ENCODE data around the gene TEKTIP1.
"Not testable (repeated sequence)": the region's sequence is repeated elsewhere in the genome, so short reads cannot be mapped to it uniquely, and the experiment has no call there.

The TEKTIP1 gene

DNA sequence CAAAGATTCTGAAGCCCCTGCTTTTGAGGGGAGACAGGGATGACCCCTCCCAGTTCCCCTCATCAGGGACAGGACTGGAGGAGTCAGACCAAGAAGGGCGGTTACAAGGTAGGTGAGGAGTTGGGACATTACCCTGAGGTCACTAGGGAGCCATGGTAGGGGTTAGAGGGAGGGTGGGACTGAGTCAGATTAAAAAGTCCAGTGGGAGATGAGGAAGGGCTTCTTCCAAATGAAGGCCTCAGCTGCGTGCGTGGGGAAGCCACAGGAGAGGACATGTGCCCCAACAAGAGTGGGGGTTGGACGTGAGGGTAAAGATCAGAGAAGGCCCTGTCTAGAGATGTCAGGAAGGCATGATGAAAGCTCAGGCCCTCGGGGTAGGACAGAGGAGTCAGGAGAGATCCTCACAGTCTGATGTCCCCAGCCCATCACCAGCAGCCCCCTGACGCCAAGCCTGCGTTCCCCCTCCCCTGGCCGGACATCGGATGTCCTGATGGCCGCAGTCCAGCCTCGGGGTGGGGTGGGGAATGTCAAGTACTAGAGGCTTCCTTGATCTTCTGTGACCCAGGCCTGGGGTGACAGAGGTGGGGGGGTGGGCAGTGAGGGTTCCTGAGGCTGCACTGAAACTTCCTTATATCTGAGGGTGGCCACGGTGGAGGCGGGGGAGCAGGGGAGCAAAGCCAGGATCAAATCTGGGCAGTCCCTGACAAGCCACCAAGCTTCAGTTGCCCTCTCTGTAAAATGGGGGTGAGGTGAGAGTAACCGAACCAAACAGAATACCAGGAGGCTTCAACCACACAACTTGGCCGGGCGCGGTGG is 24.9 kb downstream of the TEKTIP1 start:
- DNase-seq = no peak

DNA sequence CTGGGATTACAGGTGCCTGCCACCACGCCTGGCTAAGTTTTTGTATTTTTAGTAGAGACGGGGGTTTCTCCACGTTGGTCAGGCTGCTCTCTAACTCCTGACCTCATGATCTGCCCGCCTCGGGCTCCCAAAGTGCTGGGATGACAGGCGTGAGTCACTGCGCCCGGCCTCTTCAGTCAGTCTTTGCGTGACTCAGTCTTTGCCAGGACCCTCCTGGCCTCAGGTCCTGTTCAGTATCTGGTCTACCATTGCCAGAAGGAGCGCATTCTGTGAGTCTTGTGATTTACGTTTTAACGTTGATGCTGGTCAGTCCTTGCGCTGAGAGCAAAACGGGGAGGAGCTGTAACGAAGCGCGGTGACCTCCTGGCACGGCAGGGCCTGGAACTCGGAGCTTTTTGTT is 26.2 kb downstream of the TEKTIP1 start:
- DNase-seq = no peak

DNA sequence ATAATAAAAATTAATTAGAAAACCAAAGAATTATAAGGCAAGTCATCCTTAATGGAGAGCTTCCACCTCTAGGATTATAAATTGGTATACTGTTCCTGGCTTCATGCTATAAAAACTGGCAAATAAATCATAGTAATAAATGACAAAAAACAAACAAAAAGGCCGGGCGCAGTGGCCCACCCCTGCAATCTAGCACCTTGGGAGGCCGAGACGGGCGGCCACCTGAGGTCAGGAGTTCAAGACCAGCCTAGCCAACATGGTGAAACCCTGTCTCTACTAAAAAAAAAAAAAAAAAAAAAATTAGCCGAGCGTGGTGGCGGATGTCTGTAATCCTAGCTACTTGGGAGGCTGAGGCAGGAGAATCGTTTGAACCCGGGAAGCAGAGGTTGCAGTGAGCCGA is 31.1 kb downstream of the TEKTIP1 start:
- not testable (repeated sequence) for DNase-seq

DNA sequence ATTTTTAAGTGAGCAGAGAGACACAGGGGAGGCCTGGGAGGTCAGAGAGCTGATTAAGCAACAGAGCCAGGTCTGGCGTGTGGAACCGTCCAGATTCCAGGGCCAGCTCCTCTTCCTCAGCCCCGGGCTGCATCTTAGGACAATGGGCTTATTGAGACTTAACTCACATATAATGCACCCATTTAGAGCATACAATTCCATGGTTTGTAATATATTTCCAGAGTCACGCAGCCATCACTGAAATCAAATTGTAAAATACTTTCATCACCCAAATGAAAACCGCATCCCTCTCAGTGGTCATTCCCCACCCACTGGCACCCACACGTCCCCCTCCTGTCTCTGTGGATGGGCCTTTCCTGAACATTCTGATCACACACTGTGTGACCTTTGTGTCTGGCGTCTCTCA is 31.6 kb downstream of the TEKTIP1 start:
- no peak for DNase-seq

DNA sequence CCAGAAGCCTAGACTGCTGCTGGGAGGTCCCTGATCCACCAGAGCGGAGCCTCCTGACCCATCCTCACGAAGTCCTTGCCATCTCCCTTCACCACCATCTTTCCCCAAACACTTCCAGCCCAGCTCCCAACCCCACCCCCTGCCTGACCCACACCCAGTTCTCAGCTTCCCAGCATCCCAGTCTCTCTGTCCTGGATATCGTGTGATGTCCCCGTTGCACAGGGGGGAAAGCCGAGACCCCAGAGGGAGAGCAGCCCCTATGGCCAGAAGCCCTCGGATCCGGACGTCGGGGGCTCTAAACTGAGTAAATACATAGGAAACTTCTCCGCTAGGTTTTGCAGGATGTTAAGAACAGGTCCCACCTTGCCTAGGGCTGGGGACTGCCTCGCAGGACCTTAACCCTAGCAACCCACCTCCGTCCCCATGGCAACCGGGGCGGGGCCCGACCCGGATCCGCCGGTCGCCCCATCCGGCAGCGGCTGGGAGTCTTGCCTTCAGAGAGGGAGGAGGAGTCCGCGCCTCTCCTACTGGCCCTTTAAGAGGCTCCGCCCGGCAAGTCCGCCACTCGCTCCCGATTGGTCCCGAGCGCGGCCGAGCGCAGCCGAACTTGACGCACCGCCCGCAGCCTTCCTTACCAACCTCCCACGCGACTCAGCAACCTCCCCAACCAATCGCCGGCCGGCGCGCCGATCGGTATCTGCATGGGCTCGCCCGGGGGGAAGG is 33.3 kb downstream of the TEKTIP1 start:
- DNase-seq = peak; percentile 99

DNA sequence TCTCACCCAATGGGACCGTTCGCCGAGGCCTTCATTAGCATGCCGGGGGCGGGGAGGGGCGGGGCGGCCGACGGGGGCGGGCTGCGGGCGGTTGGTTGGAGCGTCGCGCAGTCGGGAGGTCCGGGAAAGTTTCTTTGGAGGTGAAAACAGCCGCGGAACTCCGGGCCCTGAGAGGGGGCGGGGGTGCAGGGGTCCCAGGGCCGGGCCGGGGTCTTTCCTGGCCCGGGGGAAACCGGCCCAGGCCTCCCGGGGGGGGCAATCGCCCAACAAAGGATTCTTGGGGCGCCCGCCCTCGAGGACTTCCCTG is 33.8 kb downstream of the TEKTIP1 start, which contains the start of gene HMG20B:
HMG20B (plus strand) TSS at position 90 of the 307 bp plus-strand sequence. CDS start 366 bp downstream, outside the sequence.
- DNase-seq = no peak

- DNase-seq = no peak
Observed at GRCh38 chr19:3573162-3573857, 34.3 kb downstream of the TEKTIP1 start.

GRCh38 chr19:3573858-3574637 is 35.1 kb downstream of the TEKTIP1 start:
- DNase-seq = peak; percentile 74 to 77

DNA sequence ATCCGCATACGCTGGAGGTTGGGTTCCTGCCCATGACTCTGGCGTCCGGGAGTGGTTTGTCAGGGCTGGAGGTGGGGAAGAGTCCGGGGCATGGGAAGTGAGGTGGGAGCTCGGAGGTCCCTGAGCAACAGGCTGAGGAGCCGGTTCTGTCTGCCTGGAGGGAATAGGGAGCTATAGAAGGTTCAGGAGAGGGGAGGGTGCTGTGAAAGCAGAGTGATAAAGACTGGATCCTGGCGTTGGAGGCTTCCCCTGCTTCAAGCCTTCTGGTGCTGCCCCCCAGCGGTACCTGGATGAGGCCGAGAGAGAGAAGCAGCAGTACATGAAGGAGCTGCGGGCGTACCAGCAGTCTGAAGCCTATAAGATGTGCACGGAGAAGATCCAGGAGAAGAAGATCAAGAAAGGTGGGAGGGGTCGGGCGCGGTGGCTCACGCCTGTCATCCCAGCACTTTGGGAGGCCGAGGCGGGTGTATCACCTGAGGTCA is 36.3 kb downstream of the TEKTIP1 start:
- no peak for DNase-seq

DNA sequence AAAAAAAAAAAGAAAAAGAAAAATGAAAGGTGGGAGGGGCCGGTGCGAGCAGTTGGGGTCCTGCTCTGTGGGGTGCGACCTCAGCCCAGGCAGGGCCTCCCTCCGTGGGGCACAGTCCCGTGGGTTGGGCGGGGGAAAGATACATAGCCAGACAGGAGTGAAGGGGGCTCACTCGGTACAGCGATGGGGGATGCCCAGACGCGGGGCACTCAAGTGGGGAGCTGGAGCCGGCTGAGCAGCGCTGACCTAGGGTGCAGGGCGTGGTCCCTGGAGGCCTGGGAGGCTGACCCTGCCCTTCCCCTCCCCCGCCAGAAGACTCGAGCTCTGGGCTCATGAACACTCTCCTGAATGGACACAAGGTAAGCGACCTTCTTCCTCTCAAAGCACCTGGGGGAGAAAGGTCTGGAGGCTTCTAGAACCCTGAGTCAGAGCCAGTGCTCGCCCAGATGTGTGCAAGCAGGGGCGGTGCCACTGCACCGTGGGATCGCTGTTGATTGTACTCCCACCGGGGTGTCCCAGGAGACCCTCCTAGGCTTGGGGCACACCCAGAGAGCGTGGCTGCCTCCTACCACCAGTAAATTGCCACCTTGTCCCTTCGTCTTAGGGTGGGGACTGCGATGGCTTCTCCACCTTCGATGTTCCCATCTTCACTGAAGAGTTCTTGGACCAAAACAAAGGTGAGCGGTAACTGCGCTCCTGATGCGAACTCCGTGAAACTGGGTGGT is 37.1 kb downstream of the TEKTIP1 start:
- DNase-seq = no peak

DNA sequence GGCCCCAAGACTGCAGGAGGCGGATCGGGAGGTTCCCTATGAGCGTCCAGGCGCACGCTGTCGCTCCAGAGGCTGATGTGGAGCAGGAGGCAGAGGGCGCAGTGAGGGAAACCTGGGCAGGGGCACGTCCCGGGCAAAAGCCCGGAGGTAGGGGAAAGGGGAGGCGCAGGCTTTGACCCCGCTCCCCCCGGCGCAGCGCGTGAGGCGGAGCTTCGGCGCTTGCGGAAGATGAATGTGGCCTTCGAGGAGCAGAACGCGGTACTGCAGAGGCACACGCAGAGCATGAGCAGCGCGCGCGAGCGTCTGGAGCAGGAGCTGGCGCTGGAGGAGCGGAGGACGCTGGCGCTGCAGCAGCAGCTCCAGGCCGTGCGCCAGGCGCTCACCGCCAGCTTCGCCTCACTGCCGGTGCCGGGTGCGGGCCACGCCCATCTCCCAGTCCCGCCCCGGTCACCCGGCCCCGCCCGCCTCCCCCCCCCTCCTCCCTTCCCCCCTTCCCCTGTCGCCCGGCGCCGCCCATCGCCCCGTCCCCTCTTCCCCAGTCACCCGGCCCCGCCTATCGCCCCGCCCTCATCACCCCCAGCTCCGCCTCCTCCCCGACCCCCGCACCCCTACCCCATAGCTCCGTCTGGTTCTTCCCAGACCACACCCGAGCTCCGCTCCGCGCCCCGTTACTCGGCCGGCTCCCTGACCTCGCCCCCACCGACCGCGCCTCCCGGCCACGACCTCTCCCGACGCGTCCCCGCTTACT is 37.9 kb downstream of the TEKTIP1 start:
- no peak for DNase-seq

DNA sequence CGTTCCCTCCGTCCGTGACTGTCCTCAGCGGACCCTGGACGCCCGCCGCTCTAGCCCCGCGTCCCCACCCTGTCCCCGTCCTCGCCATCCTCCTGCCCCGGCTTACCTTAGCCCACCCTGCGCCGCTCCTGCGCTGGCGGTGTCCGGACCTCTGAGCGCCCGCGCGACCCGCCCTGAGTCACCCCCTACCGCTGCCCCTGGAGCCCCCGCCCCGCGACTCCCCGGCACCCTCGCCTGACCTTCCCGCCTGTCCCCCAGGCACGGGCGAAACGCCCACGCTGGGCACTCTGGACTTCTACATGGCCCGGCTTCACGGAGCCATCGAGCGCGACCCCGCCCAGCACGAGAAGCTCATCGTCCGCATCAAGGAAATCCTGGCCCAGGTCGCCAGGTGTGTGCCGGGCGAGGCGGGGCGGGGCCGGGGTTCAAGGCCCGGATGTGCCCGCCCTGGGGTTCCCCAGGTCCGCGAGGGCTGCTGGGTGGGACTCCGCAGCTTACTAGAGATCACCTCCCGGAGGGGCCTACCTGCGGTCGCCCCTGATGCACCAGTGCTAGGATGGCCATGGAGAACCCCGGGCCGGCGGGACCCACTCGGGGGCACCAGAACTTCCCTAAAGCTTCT is 38.9 kb downstream of the TEKTIP1 start:
- DNase-seq = no peak

DNA sequence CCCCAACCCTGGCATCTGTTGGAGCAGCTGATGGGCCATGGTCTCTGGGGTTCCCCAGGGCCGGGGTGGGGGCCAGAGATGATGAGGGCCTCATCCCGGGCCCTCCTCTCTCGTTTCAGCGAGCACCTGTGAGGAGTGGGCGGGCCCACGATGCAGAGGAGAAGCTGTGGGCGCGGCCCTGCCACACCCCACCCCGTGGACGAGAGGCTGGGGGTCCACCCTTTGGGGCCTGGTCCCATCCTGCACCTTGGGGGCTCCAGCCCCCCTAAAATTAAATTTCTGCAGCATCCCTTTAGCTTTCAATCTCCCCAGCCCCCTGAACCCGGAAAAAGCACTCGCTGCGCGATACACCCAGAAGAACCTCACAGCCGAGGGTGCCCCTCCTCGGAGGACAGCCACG is 39.4 kb downstream of the TEKTIP1 start:
- no peak for DNase-seq

DNA sequence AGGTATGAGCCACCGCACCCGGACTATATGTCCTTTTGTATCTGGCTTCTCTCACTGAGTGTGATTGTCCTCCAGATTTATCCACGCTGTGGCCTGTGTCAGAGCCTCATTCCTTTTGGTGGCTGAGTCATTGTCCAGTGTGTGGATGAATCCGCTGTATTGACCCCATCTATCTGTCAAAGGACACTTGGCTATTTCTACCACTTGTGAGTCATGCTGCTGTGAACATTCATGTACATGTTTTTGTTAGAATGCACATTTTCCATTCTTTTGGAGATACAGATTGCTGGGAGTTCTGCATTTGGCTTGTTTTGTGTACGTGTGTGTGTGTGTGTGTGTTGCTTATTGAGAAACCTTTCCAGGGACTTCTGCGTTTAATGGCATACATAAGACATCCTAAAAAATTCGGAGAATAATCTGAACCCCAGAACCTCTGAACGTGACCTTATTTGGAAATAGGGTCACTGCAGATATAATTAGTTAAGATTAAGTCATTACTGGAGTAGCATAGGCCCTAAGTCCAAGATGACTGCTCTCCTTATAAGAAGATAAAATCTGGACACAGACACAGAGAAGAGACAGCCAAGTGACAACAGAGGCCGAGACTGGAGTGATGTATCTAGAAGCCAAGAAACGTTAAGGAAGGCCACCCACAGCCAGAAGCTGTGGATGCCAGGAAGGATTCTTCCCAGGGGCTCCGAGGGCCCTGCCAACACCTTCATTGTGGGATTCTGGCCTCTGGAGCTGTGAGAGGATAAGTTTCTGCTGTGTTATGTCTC is 41.4 kb downstream of the TEKTIP1 start:
- no peak for DNase-seq

GRCh38 chr19:3581792-3582191 is 42.8 kb downstream of the TEKTIP1 start:
- not testable (repeated sequence) for DNase-seq

DNA sequence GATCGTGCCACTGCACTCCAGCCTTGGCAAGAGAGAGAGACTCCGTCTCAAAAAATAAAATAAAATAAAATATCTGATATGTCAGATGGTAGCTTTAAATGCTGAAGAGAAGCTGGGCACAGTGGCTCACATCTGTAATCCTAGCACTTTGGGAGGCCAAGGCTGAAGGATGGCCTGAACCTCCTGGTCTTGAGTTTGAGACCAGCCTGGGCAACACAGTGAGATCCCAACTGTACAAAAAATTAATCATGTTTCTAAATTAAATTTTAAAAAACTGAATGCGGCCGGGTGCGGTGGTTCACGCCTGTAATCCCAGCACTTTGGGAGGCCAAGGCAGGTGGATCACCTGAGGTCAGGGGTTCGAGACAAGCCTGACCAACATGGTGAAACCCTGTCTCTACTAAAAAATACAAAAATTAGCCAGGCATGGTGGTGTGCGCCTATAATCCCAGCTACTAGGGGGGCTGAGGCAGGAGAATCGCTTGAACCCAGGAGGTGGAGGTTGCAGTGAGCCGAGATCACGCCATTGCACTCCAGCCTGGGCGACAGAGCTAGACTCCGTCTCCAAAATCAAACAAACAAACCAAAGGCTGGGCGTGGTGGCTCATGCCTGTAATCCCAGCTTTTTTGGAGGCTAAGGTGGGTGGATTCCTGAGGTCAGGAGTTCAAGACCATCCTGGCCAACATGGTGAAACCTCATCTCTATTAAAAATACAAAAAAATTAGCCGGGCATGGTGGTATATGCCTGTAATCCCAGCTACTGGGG is 45.2 kb downstream of the TEKTIP1 start:
- not testable (repeated sequence) for DNase-seq

GRCh38 chr19:3585301-3586126 is 46.5 kb downstream of the TEKTIP1 start, which contains the start of gene GIPC3:
GIPC3 (plus strand) TSS chr19:3585478; CDS start chr19:3585598, 120 bp downstream.
- DNase-seq = no peak

- DNase-seq = peak in 1 of 2 experiments; percentile 35
Observed at GRCh38 chr19:3586127-3586626, 47.2 kb downstream of the TEKTIP1 start.

Measured in activated CD4-positive, alpha-beta T cell treated with anti-CD3 and anti-CD28 coated beads, Interleukin-2, amount 50 U/mL, for 4 hours (primary cell).